ENCODE measurements around the gene EIPR1. TPM values are rescaled to one million over a fixed set of nuclear protein-coding genes. Genes with fewer than 3 reads are reported as not detected.

The EIPR1 gene
- polyA plus RNA-seq, 2 of the 4 experiments (the other 2 are of a cell fraction) = 55.0 to 65.0 TPM

DNA sequence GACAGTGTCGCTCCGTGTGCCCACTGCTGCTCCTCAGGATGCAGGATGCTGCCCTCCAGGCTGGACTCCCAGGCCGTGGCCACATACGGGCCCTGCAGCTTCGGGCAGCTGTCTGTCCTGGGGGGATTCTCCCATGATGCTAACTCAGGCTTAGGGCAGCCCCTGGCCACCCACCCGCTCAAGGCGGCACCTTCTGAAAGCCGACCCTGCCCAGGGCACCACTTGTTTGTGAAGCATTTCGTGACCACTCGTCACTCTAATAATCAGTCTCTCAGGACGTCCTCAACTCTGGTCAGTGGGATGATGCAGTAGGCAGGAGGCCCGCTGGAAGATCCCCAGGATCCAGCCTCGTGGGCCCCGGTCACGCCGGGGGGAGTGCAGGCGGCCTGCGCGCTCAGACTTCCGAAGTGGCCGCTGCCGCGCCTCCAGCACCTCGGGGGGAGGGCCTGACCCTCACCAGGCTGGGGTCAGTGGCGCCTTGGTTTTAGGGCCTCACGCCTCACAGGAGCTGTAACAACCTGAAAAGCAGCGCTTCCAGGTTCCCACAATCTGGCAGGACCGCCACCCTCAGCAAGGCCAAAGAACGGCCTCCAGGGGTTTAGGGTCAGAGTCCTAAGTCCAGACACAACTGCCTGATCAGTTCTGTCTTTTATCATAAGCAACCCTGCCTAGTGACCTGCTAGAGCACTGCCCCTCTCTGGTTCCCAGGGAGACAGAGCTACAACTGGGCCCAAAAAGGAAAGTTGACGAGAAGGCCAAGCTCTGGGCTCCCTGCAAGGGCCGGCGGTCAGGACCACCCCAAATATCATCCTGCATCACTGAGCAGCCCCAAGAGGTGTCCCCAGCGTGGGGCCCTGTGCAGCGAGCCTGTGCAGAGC, 53.0 kb downstream of the EIPR1 start:
- POLR2A ChIA-PET = no interaction called here
- Histone ChIP-seq H3K4me3 (no peak overlapping the region), H3K4me2 (no peak overlapping the region), H3K4me1 (no peaks in the 10 kb centered on the region), H3K27ac (no peak overlapping the region), H3K9me3 (no peaks in the 10 kb centered on the region)
- ATAC-seq (peak in 1 of 2 experiments; percentile 11; a peak in 1 of 6 replicates), FAIRE-seq (no peak), DNase-seq (ENCODE audit: low read depth in 1 of 2, low spot score in 1 of 2) (no peak)
- TF ChIP-seq EHMT2 (IDR thresholded peaks at IDR 0.05; ENCODE audit: low read depth) (no peak), EP300 (IDR thresholded peaks at IDR 0.05) (no peak), FOSB (CRISPR knock-in tag; IDR thresholded peaks at IDR 0.05) (no peak), HOXB13 (CRISPR knock-in tag; IDR thresholded peaks at IDR 0.05; ENCODE audit: low read depth) (no peak), ZNF302 (CRISPR knock-in tag; IDR thresholded peaks at IDR 0.05) (no peak), NR3C1 (IDR thresholded peaks at IDR 0.05) (no peak), CHD2 (IDR thresholded peaks at IDR 0.05; ENCODE audit: low read length, partially characterized antibody) (no peak)
- TF ChIP-seq, protein P1, sequence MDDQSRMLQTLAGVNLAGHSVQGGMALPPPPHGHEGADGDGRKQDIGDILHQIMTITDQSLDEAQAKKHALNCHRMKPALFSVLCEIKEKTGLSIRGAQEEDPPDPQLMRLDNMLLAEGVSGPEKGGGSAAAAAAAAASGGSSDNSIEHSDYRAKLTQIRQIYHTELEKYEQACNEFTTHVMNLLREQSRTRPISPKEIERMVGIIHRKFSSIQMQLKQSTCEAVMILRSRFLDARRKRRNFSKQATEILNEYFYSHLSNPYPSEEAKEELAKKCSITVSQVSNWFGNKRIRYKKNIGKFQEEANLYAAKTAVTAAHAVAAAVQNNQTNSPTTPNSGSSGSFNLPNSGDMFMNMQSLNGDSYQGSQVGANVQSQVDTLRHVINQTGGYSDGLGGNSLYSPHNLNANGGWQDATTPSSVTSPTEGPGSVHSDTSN (IDR thresholded peaks at IDR 0.05) = no peak
- TF ChIP-seq, protein P2, sequence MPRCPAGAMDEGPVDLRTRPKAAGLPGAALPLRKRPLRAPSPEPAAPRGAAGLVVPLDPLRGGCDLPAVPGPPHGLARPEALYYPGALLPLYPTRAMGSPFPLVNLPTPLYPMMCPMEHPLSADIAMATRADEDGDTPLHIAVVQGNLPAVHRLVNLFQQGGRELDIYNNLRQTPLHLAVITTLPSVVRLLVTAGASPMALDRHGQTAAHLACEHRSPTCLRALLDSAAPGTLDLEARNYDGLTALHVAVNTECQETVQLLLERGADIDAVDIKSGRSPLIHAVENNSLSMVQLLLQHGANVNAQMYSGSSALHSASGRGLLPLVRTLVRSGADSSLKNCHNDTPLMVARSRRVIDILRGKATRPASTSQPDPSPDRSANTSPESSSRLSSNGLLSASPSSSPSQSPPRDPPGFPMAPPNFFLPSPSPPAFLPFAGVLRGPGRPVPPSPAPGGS (IDR thresholded peaks at IDR 0.05) = no peak
- CTCF ChIA-PET = interaction anchor here (1.2 kb wide), 1 partner anchor 21 kb away, joined by 4 read pairs; no protein-coding TSS in a partner anchor
- WGBS (ENCODE audit: missing lambda C conversion rate) = 96% methylated on average over 33 of the region's 34 CpGs

DNA sequence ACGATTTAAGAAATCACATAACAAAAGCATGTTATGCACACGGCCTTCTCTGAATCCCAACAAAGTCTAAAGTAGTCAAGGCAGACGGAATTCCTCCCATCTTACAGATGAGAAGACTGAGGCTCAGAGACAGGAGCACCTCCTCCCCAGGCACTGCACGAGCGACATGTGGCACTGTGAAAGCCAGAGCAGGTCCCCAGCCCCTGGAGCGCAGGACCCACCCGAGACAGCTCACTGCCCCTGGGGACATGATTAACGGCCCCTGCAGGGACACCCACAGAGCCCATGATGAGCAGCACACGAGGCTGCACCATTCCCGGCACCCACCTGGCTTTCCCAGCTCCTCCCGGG, 53.6 kb downstream of the EIPR1 start:
- CTCF ChIA-PET = no interaction called here
- Histone ChIP-seq H3K4me1 (no peaks in the 10 kb centered on the region), H3K9me3 (no peaks in the 10 kb centered on the region), H3K4me3 (no peak overlapping the region), H3K27ac (no peak overlapping the region), H3K4me2 (no peak overlapping the region)
- 82% methylated on average over 10 of the region's 11 CpGs for WGBS (ENCODE audit: missing lambda C conversion rate)
- POLR2A ChIA-PET = no interaction called here
- ATAC-seq = no peak
- no peak for DNase-seq (ENCODE audit: low read depth in 1 of 2, low spot score in 1 of 2)
- no peak for TF ChIP-seq ESRRA (IDR thresholded peaks at IDR 0.05; ENCODE audit: borderline replicate concordance, low read length)
- TF ChIP-seq EP300 (IDR thresholded peaks at IDR 0.05) = no peak
- TF ChIP-seq, protein P3, sequence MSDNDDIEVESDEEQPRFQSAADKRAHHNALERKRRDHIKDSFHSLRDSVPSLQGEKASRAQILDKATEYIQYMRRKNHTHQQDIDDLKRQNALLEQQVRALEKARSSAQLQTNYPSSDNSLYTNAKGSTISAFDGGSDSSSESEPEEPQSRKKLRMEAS (IDR thresholded peaks at IDR 0.05) = no peak
- TF ChIP-seq, protein P4, sequence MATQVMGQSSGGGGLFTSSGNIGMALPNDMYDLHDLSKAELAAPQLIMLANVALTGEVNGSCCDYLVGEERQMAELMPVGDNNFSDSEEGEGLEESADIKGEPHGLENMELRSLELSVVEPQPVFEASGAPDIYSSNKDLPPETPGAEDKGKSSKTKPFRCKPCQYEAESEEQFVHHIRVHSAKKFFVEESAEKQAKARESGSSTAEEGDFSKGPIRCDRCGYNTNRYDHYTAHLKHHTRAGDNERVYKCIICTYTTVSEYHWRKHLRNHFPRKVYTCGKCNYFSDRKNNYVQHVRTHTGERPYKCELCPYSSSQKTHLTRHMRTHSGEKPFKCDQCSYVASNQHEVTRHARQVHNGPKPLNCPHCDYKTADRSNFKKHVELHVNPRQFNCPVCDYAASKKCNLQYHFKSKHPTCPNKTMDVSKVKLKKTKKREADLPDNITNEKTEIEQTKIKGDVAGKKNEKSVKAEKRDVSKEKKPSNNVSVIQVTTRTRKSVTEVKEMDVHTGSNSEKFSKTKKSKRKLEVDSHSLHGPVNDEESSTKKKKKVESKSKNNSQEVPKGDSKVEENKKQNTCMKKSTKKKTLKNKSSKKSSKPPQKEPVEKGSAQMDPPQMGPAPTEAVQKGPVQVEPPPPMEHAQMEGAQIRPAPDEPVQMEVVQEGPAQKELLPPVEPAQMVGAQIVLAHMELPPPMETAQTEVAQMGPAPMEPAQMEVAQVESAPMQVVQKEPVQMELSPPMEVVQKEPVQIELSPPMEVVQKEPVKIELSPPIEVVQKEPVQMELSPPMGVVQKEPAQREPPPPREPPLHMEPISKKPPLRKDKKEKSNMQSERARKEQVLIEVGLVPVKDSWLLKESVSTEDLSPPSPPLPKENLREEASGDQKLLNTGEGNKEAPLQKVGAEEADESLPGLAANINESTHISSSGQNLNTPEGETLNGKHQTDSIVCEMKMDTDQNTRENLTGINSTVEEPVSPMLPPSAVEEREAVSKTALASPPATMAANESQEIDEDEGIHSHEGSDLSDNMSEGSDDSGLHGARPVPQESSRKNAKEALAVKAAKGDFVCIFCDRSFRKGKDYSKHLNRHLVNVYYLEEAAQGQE (IDR thresholded peaks at IDR 0.05) = no peak
- no peak for TF ChIP-seq ZSCAN20 (CRISPR knock-in tag; IDR thresholded peaks at IDR 0.05)
- no peak for TF ChIP-seq ZNF302 (CRISPR knock-in tag; IDR thresholded peaks at IDR 0.05)
- no peak for TF ChIP-seq SREBF2 (IDR thresholded peaks at IDR 0.05)
- TF ChIP-seq HEYL (CRISPR knock-in tag; IDR thresholded peaks at IDR 0.05) = no peak
- TF ChIP-seq, protein P1 (IDR thresholded peaks at IDR 0.05) = no peak
- no peak for TF ChIP-seq ZC3H11A (IDR thresholded peaks at IDR 0.05)
- no peak for TF ChIP-seq MAFK (IDR thresholded peaks at IDR 0.05; ENCODE audit: partially characterized antibody)
- no peak for TF ChIP-seq TFCP2L1 (CRISPR knock-in tag; IDR thresholded peaks at IDR 0.05)
- TF ChIP-seq NR3C1 (IDR thresholded peaks at IDR 0.05) = no peak
- no peak for TF ChIP-seq NPAS2 (CRISPR knock-in tag; IDR thresholded peaks at IDR 0.05; ENCODE audit: borderline replicate concordance)
- TF ChIP-seq, protein P5, sequence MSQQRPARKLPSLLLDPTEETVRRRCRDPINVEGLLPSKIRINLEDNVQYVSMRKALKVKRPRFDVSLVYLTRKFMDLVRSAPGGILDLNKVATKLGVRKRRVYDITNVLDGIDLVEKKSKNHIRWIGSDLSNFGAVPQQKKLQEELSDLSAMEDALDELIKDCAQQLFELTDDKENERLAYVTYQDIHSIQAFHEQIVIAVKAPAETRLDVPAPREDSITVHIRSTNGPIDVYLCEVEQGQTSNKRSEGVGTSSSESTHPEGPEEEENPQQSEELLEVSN (IDR thresholded peaks at IDR 0.05; ENCODE audit: borderline replicate concordance, low read depth) = no peak
- no peak for TF ChIP-seq GATA3 (IDR thresholded peaks at IDR 0.05; ENCODE audit: borderline replicate concordance)
- no peak for FAIRE-seq
